Measurements from ENCODE around the gene OR2B3. TPM values are rescaled to one million over a fixed set of nuclear protein-coding genes. Genes with fewer than 3 reads are reported as not detected.

The OR2B3 gene
- total RNA-seq, 4 donors from 2014 or later = not detected

GRCh38 chr6:29112135-29112534, 25.0 kb upstream of the OR2B3 start:
- TF ChIP-seq POLR2A (IDR thresholded peaks at IDR 0.05) (no peak), CTCF (IDR thresholded peaks at IDR 0.05) (no peak)
- no peak for DNase-seq
- intact Hi-C loops (cut with DNase I; ENCODE audit: low total_unique reads) = no loop called here

GRCh38 chr6:29107758-29108157, 20.6 kb upstream of the OR2B3 start, which contains the start of gene OR2J3:
Gene OR2J3 (plus strand): TSS chr6:29108058. CDS start chr6:29111891, 3,833 bp downstream.
- no peak for DNase-seq
- Histone ChIP-seq H3K27ac (no peak within 1 kb of the TSS), H3K4me3 (no peak within 1 kb of the TSS), H3K36me3 (no peaks in the 10 kb centered on the region), H3K9me3 (no peaks in the 10 kb centered on the region), H3K4me1 (no peaks in the 10 kb centered on the region), H3K27me3 (peaks cover 0 to 3% of the 10 kb centered on the region in 2 donors)
- no peak for TF ChIP-seq CTCF (IDR thresholded peaks at IDR 0.05)
- no peak for TF ChIP-seq POLR2A (IDR thresholded peaks at IDR 0.05)
- intact Hi-C loops (cut with DNase I; ENCODE audit: low total_unique reads) = no loop called here

More at GRCh38 chr6:29112135-29112534, 25.0 kb upstream of the OR2B3 start:
- Histone ChIP-seq H3K9me3 (no peaks in the 10 kb centered on the region), H3K36me3 (no peaks in the 10 kb centered on the region), H3K27ac (no peak overlapping the region), H3K27me3 (no peaks in the 10 kb centered on the region), H3K4me3 (no peak overlapping the region), H3K4me1 (no peaks in the 10 kb centered on the region)

GRCh38 chr6:29099190-29099589, 12.1 kb upstream of the OR2B3 start, which contains the start of gene OR2J1:
Gene OR2J1 (plus strand): TSS chr6:29099490. CDS start chr6:29100943, 1,453 bp downstream.
- no peak for DNase-seq
- TF ChIP-seq POLR2A (IDR thresholded peaks at IDR 0.05) = no peak
- intact Hi-C loops (cut with DNase I; ENCODE audit: low total_unique reads) = no loop called here

GRCh38 chr6:29097803-29098202, 10.7 kb upstream of the OR2B3 start:
- Histone ChIP-seq H3K9me3 (no peaks in the 10 kb centered on the region), H3K27ac (no peak overlapping the region), H3K27me3 (no peaks in the 10 kb centered on the region), H3K4me3 (no peak overlapping the region), H3K36me3 (no peaks in the 10 kb centered on the region), H3K4me1 (no peaks in the 10 kb centered on the region)
- no peak for DNase-seq
- TF ChIP-seq CTCF (IDR thresholded peaks at IDR 0.05) (no peak), POLR2A (IDR thresholded peaks at IDR 0.05) (no peak)
- intact Hi-C loops (cut with DNase I; ENCODE audit: low total_unique reads) = no loop called here

More at GRCh38 chr6:29099190-29099589, 12.1 kb upstream of the OR2B3 start, which contains the start of gene OR2J1:
- Histone ChIP-seq H3K9me3 (no peaks in the 10 kb centered on the region), H3K4me3 (no peak within 1 kb of the TSS), H3K36me3 (no peaks in the 10 kb centered on the region), H3K4me1 (no peaks in the 10 kb centered on the region), H3K27ac (no peak within 1 kb of the TSS), H3K27me3 (peaks cover 0 to 3% of the 10 kb centered on the region in 2 donors)

- H3K9me3 ChIP-seq = no peaks in the 10 kb centered on the region
- TF ChIP-seq POLR2A (IDR thresholded peaks at IDR 0.05) = no peak
- TF ChIP-seq CTCF (IDR thresholded peaks at IDR 0.05) = no peak
- H3K4me3 ChIP-seq = no peak overlapping the region
- H3K36me3 ChIP-seq = no peaks in the 10 kb centered on the region
- H3K4me1 ChIP-seq = no peaks in the 10 kb centered on the region
- intact Hi-C loops (cut with DNase I; ENCODE audit: low total_unique reads) = no loop called here
- no peaks in the 10 kb centered on the region for H3K27me3 ChIP-seq
- DNase-seq = no peak
- H3K27ac ChIP-seq = no peak overlapping the region
These were observed 5.8 kb upstream of the OR2B3 start for GRCh38 chr6:29092957-29093356.

- intact Hi-C loops (cut with DNase I; ENCODE audit: low total_unique reads) = no loop called here
- H3K36me3 ChIP-seq = no peaks in the 10 kb centered on the region
- H3K4me3 ChIP-seq = no peak overlapping the region
These were observed 4.7 kb downstream of the OR2B3 start for GRCh38 chr6:29082457-29082856.

More at GRCh38 chr6:29082457-29082856, 4.7 kb downstream of the OR2B3 start:
- Histone ChIP-seq H3K9me3 (no peaks in the 10 kb centered on the region), H3K27ac (no peak overlapping the region), H3K27me3 (no peaks in the 10 kb centered on the region), H3K4me1 (no peaks in the 10 kb centered on the region)
- TF ChIP-seq CTCF (IDR thresholded peaks at IDR 0.05) (no peak), POLR2A (IDR thresholded peaks at IDR 0.05) (no peak)
- DNase-seq = no peak
